Non-pigmented ciliary epithelial cell (primary cell): ENCODE data around the gene CTCFL.

ENCODE experiments used
- DNase-seq: peaks from one replicate; pipeline ENCODE4 v3.0.0-alpha.2; 2010; ENCODE audit warnings: low read depth

CTCFL gene

DNA sequence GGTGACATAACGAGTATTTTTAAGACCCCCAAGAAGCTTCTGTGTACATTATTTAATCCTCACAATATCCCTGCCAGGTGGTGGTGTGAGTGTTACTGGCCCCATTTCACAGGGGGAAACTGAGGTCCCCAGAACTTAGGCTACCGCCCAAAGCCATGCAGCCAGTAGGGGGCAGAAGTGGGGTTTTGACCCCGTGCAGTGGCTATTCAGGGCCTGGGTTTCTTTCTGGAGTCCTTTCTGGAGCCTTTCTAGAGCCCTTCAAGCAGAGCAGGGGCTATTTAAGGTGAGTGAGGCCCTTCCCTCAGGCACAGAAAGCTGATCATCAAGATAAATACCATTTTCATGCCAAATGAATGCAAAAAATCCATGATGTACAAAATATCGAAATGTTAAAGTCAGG, 59.0 kb downstream of the CTCFL start:
- DNase-seq: no peak

DNA sequence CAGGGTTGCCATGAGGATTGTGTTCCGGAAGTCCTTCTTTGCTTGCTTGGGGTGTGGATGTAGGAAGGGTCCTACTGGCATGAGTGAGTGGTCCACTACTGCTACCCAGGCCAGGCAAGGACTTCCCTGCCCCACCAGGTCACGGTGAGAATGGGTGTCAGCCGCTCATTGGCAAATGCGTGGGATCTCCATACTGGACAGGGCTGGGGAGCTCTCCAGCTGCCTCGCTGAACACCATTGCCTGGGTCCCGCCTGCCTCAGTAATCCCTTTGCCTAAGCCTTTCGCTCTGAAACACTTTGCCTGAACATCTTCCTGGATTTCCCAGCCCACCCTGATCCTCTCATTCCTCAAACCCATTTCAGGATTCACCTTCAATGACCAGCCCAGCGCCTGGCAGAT, 59.5 kb downstream of the CTCFL start:
- no peak for DNase-seq

DNA sequence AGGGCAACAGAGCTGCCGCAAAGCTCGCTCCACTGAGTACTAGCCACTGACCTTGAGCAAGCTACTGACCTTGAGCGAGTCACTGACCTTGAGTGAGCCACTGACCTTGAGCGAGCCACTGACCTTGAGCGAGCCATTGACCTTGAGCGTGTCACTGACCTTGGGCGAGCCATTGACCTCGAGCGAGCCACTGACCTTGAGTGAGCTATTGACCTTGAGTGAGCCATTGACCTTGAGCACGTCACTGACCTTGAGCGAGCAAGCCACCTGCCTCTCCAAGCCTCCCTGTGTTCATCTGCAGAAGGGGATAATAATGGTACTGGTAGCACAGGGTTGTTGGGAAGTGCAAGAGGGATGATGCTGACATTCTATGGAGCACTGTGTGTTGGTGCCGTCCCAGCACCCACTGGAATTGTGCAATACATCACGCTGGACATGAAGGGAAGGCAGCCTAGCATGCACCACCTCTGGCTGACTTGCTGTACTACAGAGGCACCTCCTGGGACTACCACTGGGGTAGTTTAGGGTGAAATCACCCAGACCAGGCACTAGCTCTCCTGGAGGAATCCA, 60.2 kb downstream of the CTCFL start:
- DNase-seq: no peak

DNA sequence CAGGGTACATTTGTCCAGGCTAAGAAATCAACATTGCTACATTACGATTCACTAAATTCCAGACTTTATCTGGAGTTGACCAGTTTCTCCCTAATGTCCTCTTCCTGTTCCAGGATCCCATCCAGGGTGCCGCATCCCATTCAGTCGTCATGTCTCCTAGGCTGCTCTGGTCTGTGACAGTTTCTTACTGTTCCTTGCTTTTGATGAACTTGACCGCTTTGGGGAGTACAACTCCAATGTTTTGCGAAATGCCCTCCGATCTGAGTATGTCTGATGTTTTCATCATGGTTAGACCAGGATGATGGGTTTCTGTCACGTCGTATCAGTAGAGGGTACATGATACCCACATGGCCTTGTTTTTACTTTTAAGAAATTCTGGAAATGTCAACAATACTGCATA, 62.2 kb downstream of the CTCFL start:
- DNase-seq: no peak

DNA sequence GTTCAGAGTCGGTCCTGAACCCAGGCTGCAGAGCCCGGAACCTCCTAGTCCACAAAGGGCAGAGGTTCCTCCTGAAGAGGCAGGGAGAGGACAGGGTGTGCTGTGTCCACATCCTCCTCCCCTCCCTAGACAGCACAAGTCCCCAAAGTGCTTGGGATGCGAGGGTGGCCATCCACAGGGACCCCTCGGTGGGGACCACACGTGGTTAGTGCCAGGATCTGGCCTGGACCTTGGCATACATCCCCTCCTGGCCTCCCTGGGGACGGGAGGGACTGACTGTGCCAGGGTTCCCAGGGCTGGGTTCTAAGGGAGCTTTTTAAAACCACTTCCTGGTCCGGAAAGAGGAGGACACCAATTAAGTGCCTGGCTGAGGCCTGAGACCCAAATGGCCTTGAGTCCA, 63.2 kb downstream of the CTCFL start:
- DNase-seq: no peak

DNA sequence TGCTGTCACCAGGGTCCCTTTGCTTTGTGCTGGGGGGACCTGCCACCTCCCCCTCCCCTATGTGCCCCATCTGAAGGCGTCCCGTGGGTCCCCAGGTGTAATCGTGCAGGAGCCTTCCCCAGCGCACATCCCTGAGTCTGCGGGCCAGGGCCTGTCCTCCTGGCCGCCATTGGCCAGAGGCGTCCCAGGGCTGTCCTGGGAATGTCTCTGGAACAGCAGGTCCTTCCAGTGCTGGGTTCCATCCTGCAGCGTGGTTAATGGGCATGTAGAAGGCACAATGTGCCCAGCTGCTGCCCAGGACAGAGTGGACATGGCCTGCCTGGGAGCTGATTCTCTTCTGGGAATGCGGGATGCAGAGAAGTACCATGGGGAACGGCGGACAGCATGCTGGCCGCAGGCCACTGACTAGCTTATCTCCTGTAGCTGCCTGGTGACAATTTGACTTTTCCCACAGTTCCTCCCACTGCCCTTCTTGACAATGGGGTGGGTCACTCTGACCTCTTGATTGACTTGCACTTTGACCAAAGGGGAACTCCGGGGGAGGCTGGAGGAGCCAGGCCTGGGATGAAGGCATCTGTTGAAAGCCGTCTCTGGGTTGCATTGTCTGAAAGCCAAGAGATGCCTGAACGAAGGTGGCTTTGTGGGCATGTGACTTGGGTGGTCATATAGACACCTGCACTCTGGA, 64.0 kb downstream of the CTCFL start:
- no peak for DNase-seq

DNA sequence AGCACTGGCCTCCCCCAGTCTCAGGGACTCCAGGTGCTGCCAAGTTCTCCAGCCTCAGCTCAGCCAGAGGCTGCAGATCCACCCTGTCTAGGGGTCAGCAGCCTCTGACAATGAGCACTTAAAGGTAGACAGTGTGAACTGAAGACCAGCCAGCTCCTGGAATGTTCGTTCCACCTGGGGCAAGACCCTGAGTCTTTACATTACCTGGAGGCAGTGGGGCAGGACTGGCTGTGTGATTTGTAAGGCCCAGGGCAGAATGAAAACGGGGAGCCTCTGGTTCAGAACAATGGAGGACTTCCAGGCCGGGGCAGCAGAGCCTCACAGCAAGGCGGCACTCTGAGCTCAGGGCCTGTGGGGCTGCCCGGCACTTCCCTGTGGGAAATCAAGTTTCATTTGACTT, 65.0 kb downstream of the CTCFL start:
- no peak for DNase-seq

DNA sequence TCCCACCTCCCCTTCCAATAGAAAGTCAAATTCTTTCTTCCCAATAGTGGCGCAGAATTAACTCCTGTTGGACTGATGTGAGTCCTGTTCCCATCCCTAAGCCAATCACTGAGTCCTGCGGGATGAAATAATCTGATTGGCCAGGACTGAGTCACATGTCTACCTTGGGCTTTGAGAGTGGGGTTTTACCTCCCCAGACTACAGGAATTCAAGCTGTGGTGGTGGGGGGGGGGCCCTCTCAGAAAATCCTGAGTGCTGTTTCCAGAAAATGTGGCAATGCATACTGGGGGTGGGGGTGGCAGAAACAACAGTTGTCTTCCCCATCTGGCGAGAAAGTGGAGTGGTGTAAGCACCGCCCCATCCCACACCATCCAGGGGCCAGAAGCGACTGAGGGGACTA, 65.7 kb downstream of the CTCFL start:
- no peak for DNase-seq

DNA sequence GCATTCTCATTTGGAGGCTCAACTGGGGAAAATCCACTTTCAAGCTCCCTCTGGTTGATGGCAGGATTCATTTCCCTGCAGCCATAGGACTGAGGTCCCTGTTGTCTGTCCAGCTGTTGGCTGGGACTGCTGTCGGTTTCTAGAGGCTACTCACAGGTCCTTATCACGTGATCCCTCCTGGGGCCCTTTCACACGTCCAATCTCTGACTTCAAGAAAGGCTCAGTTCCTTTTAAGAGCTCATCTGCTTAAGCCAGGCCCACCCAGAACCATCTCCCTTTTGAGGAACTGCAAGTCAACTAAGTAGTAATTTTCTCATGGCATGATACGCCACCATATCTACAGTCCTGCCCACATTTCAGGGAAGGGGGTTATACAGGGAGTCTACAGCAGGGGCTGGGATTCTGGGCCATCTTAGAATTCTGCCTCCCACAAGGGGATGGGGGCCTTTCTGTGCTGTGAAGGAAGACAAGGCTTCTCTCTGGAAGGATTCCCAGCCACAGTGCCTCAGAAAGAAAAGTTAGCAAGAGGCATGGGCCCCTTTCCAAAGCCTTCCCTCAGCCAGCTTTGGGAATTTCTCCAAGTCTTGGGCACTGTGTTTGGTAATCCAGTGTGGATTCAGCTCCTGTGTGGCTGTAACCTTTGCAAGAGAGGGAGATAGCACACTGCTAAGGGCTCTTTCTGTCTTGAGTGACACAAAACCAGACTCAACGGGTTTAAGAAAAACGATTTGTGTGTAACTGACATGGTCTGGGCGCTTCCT, 66.4 kb downstream of the CTCFL start:
- no peak for DNase-seq

DNA sequence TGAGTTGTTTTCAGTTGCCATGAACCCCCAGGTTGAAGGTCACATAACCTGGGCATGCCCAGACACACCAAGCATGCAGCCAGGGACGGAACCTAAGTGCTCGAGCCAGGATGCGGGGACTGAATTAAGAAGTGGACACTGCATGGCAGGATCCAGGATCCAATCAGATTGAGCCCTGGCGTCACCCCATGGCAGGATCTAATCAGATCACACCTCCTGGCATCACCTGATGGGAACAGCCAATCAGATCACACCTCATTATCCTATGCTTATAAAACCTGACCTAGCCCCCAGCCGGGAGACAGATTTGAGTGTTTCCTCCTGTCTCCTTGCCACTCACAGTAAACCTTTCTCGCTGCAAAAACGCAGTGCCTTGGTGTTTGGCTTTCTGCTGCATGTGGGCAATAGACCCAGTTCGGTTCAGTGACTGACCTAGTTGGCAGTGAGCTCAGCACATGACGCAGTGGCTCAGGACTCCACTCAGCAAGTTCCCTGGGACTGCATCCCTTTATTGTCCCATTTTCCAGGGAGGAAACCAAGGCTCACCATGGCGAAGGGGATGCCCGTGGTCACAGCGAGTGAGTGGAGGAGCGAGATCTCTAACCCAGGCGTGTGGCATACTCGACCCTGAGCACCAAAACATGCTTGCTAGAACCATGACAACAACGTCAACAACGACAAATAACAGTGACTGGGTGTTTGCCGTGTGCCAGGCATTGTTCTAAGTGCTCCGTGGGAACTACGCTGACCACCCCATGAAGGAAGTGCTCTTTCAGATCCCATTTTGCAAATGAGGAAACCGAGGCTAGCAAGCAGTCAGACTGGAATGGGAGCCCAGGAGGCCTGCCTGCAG, 67.5 kb downstream of the CTCFL start:
- DNase-seq: no peak

DNA sequence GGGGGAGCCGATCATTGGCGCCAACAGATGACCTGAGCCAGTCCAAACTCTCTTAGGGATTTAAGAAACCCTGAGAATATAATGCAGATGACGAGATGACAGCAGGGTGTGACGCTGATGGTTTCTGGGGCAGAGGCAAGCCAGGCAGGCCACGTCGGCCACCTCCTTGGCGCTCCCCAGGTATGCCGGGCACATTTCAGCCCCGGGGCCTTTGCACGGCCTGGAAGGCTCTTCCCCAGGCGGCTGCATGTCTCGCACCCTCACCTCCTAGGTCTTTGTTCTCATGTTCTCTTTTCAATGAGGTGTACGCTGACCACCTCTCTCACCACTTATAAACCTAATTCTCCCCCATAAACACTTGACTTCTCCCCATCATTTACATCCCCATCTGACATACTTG, 68.8 kb downstream of the CTCFL start:
- DNase-seq: no peak

DNA sequence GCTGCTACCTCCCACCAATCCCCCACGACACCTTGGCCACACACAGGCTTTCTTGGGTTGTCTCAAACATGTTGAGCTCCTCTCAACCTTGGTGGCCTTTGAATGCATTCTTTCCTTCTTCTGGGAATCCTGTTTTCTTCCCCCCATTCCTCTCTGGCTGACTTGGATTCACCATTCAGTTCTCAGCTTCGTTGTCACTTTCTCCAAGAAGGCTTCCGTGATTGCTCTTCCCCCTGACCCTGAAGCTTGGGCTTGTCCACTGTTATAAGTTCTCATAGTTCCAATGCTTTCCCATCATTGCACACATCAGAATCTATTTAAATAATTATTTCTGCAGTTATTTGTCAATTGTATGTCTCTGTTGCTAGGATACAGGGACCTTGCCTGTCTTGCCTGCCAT, 69.6 kb downstream of the CTCFL start:
- DNase-seq: no peak

DNA sequence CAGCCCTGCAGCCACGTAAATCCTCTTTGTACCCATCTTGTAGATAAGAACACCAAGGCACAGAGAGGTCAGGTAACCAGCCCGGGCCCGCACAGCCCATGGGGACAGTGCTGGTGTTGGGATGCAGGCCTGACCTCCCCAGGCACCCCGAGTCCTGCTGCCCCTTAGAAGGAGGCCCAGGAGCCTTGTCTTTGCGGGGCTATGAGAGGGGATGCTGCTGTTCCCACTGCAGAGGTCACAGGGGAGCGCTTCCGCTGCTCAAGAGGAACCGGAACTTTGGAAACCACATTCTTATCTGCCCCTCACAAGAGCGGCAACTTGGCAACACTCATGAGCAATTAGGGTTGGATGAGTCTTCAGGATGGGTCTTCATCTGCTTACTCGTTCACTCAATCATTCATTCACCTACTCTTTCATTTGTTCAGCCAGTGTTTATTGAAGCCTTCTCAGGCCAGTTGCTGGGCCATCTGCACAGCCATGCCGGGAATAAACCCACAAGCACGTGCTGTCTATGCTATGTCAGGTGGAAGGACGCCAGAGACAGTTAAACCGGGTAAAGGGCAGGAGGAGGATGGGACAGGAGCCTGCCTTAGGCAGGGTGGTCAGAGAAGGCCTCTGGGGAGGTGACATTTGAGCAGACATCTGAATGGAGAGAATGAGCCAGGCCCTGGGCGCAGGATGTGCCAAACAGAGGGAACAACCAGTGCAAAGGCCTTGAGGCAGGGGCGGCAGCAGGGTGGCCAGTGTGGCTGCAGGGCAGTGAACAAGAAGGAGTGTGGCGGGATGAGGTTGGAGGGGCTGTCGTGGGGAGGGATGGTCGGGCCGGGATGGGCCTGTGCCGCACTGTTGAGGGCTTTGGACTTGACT, 72.9 kb downstream of the CTCFL start:
- no peak for DNase-seq

DNA sequence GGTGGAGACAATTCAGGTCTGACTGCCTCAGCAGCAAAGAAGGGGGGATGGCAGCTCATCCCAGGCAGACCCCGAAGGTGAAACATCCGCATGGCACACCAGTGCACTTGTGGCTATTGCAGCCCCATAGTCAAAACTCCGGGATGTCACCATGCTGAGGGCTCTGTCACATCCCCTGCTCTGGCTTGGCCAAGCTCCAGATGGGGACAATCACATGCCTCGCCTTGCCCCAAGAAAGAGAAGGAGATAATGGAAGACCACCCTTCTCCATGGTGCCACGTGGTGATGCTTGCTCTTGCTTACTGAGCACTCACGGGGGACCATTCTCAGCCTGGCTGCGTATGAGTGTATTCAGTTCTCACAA, 73.5 kb downstream of the CTCFL start:
- no peak for DNase-seq

DNA sequence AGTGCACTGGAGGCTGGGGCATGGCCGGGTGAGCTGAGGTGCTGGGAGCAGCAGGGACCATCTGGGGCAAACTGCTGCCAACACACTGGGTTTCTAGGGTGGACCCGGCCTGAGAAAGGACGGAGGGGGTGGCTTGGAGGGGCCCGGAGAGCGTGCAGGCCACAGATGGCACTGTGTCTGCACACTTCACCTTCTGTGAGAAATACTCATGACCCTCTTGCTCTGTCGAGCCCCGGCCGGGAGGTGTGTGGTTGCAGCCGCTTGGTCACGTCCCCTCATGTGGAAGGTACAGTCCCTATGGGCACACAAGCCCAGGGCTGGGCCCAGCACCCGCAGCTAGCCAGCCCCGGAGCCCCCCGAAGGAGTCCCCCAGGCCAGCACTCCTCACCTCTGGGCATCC, 74.0 kb downstream of the CTCFL start:
- no peak for DNase-seq

DNA sequence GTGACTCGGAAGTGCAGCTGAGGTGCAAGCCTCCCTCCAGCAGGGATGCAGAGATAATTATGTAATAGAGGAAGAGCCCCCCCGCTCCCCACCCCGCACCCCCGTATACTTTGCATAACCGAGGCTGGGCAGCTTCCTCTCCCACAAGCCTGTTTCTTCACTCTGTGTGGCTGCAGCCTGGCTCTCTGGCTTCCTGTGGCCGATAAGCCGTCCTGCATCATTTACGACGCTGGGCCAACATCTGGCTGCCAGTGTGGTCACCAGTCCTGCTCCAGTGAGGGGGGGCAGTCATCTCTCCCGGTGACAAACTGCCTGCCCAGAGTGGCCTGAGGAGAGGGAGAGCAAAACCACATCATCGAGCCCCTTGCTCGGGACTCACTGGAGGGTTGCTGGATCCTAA, 74.5 kb downstream of the CTCFL start:
- no peak for DNase-seq

DNA sequence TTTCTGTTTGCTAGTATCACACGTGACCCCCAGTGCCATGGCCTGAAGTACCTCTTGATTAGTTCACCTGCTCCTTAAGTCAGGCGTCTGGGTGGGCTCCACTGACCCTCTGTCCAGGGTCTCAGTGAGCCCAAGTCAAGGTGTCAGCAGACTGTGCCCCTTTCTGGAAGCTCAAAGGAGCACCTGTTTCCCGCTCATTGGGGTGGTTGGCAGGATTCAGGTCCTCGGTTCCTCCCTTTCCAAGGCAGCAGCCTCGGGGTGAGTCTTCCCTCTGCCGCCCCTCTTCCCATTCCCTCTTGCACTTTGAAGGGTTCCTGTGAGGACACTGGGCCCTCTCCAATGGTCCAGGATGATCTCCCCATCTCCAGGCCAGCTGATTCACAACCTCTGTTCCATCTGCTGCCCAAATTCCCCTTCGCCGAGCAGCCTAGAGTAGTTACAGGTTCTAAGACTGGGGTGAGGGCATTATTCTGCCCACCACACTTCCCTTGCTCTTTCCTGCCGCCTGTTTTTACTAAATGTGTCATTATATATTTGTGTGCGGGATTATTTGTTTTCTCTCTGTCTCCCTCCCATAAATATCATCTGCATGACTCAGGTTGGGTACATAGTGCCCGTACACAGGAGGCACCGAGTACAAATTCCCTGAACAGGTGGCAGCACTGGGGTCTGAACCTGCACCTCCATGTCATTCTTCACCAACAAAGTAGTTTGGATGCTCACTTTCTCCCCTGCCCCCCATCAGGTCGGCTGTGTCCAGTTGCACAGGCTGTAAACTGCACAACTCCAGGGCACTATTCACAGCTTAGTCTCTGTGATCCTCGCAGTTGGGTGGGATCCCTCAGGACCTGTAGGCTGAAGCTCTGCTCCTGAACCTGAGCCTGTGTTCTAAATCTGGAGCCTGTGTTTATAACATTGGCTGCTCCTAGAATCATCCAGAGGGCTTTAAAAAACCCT, 75.3 kb downstream of the CTCFL start:
- no peak for DNase-seq

DNA sequence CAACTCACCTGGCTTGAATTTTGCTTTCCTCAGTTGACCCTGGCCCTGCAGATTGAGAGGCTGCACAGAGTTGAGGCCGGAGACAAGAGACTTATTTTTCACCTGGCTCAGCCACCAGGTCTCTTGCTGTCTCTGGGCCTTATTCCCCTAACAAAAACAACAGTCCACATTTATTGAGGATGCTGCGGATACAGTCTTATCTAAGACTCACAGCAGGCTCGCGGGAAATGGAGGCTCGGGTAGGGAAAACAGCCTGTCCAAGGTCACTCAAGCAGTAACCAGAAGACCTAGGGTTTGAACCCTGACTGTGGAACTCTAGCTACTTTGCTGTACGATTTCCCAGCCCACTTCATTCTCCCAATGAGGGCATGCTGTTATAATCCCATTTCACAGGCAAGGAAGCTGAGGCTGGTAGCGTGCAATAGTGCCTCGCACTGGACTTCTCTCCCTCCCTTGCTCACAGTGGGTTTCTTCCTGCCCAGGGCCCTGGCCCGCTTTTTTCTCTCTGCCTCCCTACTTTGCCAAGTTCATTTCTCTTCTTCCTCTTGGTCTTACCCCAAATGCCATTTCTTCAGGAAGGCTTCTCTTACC, 76.1 kb downstream of the CTCFL start:
- no peak for DNase-seq
